ENCODE results near the gene CDA.

The CDA gene

DNA sequence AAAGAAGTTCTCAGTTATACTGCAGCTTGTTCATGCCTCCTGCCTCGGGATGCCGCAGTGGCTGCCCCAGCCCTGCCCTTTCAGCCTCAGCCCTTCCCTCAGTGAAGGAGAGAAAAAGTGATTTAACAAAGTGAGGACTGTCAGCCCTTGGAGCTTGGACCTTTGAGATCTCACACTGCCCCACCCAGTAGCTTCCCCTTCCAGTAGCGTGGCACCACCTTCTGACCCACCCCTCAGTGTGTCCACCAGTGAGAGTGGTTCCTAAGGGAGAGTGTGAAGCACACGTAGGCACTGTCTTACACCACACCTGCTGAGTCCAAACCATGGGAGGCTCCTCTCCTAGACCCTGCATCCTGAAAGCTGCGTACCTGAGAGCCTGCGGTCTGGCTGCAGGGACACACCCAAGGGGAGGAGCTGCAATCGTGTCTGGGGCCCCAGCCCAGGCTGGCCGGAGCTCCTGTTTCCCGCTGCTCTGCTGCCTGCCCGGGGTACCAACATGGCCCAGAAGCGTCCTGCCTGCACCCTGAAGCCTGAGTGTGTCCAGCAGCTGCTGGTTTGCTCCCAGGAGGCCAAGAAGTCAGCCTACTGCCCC lies at the start of gene CDA:
Gene CDA (plus strand): TSS at position 464 of the 592 bp plus-strand sequence. CDS start 33 bp downstream, at position 497.
- DNase-seq (ENCODE audit: low spot score): no peak

DNA sequence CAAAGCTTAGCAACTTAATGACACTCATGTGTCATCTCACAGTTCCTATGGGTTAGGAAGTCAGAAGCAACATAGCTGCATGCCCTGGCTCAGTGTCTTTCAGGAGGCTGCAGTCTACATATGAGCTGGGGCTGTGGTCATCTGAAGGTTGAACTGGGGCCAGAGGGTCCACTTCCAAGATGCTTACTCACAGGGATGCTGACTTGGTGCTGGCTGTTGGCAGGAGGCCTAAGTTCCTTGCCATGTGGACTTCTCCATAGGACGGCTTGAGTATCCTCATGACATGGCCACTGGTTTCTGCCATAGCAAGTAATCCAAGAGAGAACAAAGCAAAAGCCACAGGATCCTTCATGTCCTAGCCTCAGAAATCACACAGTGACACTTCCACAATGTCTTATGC lies 48.6 kb upstream of the CDA start:
- DNase-seq (ENCODE audit: low spot score): no peak

DNA sequence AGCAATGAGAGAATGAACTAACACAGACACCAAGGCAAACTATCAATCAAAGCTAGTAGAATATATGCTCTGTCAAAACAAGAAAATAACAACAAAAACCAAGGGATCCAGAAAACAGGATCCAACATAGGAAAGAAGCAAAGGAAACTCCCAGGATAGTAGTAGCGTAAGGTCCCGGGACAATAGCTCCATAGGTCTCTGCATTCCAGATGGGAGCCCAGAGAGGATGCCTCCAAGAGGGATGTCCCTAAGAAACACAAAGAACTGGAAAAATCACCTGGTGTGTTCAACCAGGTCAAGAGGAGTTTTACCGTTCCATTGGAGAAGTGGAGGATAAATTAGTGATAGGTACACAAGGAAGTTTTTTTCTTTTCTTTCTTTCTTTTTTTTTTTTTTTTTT lies 42.3 kb upstream of the CDA start:
- DNase-seq (ENCODE audit: low spot score): no peak

DNA sequence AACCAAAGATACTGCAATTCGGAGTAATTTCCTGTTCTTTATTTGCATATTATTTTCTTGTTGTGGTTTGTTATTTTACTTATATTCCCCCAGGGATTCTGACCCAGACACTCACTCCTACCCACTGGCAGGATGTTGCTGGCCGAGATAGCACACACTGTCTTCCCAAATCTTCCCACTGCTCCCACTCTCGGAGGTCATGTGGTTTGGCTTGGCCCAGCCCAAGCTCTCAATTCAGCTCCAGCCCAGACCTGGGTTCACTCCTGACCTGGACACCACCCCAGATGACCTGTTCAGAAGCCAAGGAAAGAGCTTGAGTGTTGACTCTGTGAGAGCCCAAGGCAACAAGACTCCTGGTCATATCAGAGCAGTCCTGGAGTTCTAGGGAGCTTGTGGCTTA lies 37.7 kb upstream of the CDA start:
- DNase-seq (ENCODE audit: low spot score): no peak

DNA sequence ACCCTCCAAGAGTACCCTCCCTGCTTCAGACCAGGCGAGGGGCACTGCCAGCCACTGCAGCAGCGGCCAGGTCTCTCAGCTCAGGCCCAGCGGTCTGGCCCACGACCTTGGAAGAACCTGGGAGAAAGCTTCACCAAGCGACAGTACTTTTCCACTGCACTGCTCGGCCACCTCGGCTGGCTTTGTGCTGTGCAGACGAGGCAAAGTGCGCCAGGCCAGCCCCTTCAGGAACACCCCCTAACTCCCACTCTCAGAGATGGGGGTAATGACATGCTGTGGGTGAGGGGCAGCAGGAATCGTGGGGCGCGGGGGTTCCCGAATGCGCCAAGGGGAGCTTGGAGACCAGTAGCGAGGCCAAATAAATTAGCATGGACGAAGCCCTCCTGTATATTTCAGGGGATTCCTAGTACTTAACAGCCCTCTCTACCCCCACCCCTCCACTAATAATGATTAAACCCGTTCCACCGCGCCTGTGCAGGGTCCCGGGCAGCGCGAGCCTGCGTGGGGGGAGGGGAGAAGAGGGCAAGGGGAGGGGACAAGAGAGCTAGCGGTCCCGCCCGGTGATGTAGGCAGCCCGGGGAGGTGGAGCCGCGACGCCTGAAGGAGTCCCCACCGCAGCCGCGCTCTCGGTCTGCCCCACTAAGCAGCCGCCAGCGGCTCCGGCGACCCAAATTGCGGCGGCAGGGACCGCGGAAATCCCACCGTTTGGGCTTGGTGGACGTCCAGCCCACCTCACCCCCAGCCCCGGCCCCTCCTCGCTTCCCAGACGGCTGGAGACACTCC lies 36.8 kb upstream of the CDA start, which contains the start of gene FAM43B:
Gene FAM43B (plus strand): TSS at position 629 of the 783 bp plus-strand sequence. CDS start 401 bp downstream, outside the sequence.
- DNase-seq (ENCODE audit: low spot score): no peak

DNA sequence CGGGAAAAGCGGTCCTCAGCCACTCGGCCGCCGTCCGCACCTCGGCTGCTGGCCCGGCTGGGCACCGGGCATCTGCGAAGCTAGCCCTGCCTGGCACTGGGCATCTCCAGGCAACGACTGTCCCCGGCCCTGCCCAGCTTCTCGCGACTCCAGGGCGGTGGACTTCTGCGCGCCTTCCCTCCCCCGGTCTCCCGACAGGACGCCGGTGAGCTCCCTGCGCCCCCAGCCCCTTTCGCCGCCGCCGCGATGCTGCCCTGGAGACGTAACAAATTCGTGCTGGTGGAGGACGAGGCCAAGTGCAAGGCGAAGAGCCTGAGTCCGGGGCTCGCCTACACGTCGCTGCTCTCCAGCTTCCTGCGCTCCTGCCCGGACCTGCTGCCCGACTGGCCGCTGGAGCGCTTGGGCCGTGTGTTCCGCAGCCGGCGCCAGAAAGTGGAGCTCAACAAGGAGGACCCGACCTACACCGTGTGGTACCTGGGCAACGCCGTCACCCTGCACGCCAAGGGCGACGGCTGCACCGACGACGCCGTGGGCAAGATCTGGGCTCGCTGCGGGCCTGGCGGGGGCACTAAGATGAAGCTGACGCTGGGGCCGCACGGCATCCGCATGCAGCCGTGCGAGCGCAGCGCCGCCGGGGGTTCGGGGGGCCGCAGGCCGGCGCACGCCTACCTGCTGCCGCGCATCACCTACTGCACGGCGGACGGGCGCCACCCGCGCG lies 36.0 kb upstream of the CDA start:
- DNase-seq (ENCODE audit: low spot score): no peak

DNA sequence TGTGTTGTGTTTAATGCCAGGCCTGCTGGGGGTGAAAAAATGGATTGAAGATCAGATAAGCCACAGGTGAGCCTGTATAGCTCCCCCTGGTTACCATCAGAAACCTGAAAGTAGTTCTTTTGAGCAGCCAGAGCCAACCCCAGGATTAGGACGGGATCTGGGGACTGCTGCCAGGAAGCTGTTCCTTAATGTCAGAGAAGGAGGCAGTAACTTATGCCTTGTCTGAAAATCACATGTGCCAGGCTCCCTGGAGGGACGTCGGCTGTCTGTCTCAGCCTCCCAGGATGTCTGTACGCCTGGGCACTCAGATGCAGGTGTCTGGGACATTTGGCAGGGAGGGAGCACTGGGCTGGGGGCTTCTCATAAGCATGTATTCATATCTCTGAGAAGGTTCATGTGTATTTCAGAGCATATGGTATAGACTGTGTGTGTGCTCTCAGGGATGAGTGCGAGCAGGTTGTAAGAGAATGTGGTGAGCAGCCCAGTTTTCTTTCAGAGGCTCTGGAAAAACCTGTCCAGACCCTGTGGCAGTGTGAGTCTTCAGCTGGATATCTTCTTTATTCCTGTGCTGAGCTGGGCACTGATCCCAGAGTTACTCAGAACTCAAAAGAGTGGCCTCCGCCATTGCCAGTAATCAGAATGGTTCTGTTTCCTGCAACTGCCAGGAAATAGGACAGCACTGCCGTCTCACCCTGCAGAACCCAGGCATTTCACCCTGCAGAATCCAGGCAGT lies 33.7 kb upstream of the CDA start:
- DNase-seq (ENCODE audit: low spot score): no peak

DNA sequence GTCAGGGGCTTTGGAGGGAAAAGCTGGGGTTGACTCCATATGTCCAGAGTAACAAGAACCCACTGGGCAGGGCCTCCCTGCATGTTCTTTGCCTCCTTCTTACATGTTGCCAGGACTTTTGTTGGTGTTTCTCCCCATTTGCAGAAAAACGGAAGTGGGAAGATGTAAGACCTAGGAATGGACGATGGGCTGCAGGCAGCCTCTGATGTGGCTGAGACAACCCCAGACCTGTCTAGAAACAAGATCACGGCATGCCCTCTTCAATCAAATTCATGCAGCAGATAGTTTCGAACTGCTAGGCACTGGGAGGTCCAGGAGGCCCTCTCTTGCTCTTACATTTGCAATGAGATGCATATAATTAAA lies 33.2 kb upstream of the CDA start:
- DNase-seq (ENCODE audit: low spot score): no peak

DNA sequence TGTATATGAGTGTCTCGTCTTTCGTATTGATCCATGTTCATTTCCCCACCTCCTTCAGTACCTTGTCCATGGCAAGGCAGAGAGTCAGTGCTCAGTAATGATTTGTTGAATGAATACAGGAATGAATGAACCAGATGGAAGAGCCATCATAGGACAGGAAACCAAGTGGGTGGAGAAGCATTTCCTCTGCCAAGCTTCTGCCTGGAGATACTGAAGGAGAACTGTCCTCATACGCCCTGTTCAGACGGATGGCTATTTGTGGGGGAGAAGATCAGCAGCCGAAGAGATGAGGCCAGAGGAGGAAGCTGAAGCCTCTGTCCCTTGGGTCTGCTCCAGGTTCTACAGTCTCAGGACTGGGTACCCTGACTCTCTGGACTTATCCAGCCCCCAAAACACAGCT lies 30.7 kb upstream of the CDA start:
- no peak for DNase-seq (ENCODE audit: low spot score)

DNA sequence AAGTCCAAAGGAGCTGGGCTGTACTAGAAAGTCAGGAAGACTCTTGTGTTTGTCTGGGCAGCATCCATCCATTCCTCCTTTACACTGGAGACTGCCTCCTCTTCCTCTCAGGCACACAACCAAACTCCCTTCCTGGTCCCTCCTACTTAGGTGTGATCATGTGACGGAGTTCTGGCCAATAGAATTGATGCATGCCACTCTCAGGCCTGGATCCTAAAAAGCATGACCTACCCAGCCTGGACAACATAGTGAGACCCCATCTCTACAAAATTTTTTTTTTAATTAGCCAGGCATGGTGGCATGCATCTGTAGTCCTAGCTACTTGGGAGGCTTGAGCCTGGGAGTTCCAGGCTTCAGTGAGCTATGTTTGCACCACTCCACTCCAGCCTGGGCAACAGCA lies 27.9 kb upstream of the CDA start:
- no peak for DNase-seq (ENCODE audit: low spot score)

DNA sequence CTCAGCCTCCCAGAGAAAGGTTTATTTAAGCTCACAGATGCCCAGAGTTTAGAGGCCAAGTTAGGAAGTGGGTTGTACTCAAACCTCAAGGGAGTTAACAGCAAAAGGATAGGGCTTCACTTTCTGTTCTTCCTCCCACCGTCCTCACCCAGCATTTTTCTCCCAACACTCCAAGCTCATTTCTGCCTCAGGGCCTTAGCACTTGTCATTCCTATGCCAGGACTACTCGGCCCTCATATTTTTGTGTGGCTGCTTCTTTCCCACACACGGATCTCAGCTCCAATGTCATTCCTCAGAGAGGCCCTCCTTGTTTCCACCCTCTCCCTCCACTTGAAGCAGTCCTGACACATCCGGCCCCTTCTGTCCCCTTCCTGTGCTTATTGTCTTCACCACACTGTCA lies 23.7 kb upstream of the CDA start:
- no peak for DNase-seq (ENCODE audit: low spot score)

DNA sequence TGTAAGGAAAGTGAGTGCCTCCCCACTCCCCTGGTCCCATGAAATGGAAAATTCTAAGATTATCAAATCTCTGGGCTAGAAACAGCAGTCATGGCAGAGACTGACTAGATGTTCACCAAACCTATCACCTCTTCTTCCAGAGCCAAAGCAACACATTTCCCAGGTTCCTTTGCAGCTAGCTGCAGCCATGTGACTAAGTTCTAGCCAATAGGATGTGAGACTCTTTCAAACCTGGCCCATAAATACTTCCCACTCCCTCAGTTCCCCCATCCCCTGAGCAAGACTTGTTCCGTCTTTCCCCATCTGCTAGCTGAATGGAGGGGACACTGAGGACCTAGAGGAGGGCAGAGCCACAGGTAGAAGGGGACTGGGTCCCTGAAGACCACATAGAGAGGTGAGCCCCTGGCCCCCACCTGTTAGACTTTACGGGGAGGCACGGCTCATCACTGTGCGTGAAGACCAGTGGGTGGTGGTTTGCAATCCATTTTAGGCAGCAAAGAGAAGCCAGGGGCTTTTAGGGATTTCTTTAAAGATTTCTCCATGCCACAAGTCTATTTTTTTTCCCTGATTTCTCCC lies 19.3 kb upstream of the CDA start:
- DNase-seq (ENCODE audit: low spot score): no peak

DNA sequence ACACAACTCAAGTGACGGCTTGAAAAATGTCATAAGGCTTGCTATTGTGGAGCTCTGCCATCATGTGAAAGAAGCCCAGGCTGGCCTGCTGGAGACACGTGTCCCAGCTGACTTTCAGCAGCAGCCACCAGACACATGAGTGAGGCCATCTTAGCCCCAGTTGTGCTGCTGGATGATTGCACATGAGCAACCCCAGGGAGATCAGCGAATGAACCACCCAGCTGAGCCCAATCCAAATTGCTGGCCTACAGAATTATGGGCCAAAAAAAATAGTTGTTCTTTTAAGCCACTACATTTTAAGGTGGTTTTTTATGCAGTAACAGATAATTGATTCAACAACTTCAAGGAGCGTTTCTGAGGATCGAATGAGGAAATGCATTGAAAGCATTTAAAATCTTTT lies 17.5 kb upstream of the CDA start:
- no peak for DNase-seq (ENCODE audit: low spot score)

DNA sequence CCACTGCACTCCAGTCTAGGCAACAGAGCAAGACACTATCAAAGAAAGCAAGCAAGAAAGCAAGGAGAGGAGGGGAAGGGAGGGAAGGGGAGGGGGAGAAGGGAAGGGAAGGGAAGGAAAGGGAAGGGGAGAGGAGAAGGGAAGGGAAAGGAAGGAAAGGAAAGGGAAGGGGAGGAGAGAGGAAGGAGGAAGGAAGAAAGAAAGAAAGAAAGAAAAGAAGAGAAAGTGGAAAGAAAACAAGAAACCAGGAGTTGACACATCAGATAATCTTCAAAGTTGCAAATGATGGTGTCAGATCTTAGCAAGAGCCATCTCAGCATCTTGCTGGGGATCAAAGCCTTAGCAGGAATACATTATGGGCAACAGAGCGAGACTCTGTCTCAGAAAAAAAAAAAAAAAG lies 14.9 kb upstream of the CDA start:
- DNase-seq (ENCODE audit: low spot score): no peak

DNA sequence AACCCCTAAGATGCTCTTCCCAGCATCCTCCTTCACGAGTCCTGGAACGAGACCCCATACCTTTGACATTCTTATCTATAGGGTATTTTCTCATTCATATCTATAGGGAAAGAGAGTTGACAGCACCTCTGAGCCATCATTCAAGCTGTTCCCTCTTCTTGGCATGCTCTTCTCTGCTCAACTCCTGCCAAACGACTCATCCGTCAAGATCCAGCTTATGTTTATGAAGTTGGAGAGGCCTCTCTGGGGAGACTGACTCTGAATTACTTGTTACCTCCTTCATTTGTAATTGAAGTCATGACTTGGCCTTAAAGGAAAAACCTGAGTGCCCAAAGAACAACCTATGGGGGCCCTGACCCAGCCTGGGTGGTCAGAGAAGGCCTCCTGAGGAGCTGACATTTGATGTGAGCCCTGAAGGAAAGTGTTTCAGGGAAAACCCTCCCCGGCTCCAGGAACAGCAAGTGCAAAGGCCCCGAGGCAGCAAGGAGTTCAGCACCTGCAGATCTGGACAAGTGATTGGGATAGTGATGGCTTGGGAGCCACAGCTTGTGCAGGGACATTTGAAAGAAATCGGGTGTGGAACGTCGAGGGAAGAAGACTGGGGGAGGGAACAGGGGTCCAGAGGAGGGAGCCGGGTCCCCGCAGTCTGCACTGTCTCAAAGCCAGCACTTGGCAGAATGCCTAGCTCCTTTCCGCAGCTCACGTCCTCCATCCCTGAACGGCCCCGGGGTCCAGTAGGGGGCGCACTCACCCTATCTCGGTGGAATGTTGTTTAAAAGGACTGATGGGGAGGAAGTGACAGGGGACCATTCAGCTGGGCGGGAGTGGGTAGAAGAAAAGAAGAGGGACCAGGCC lies 14.0 kb upstream of the CDA start:
- peak; percentile 80 for DNase-seq (ENCODE audit: low spot score)

DNA sequence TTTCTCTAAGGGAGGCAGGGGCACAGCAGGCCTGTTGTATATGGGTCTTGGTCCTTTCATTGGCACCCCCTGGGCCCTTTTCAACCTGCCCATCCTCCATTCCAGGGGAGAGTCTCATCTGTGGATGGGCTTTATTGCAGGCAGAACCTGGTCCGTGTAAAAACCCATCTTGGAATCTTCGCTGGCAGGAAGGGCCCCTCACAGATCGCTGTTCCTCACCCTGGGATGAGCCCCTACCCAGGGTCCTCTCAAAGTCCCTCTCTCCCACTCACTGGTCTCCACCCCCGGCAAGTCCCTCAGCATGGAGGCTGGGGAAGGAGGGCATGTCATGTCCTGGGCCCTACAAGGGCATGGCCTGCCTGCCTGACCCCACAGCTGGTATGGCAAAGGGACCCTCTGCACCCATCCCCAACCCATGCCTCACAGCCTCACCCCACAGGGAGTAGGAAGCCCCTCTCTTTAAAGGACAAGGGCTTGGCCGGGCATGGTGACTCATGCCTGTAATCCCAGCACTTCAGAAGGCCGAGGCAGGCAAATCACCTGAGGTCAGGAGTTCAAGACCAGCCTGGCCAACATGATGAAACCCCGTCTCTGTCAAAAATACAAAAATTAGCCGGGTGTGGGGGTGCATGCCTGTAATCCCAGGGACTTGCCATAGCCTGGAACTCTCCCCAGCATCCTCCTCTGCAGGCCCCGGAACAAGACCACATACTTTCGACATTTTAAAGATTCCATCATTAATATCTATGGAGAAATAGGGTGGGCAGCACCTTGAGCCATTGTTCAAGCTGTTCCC lies 13.2 kb upstream of the CDA start:
- DNase-seq (ENCODE audit: low spot score): no peak

DNA sequence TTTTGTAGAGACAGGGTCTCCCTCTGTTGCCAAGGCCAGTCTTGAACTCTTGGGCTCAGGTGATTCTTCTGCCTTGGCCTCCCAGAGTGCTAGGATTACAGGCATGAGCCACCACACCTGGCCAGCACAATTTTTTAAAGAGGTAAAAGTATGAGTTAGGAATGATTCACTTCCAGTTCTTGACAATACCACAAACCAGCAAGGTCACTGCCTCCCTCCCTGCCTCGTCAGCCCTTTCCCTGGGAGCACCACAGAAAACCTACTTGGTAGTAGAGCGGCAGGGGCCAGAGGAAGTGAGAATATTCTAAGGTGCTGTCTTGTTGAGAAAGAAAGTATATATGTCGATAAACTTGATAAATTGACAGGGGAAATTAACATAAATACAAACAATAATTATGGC lies 10.8 kb upstream of the CDA start:
- no peak for DNase-seq (ENCODE audit: low spot score)

DNA sequence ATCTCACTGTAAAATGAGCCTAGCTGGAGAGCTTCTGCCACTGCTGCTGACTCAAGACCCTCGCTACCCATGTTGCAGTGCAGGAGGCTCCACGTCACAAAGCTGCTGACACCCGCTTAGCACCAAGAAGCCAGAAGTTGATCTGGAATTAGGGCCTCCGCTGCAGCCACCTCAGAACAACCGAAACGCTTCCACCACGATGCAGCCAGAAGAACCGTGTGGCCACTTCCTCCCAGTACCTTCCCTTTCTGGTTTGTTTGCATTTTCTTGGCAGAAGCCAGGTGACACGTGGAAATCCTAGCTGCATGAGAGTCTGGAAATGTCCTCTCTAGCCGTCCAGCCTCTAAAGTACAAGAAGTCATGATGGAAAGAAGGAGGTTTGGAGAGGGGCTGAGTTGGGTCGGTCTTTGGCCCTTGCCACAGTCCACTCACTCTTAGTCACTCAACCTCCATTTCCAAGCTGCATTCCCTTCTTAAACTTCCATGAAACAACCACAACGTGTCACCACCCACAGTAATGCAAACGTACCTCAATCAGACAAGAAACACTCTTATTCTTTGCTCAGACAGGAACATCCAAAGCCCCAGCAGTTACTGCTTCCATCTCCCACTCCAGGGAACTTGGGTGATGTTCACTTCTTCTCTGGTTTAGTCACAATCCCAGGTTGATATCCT lies 10.0 kb upstream of the CDA start:
- DNase-seq (ENCODE audit: low spot score): no peak

DNA sequence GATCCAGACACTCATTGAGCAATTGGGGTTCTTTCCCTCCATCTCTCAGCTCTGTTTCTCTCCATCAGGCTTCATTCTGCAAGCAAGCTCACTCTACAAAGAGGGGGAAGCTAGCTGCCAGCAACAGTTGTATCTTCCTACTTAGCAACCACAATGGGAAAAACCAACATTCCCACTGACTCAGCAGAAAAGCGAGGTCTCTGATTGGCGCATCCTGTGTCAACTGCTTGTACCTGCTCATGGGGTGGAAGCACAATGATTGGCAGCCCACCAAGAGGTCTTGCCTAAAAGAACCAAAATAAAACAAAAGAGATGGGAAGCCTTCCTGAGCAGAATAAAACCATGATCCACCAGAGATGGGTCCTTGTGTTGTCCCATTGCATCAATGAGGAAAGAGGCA lies 4.0 kb upstream of the CDA start:
- no peak for DNase-seq (ENCODE audit: low spot score)

Measured in COLO829 (cell line).